GM18526 (cell line): Measurements from ENCODE around the gene KLHDC4.

Experiments used
- POLR2A ChIP-seq: IDR thresholded peaks from 3 replicates; pipeline ENCODE4 v1.6.1; 2011; ENCODE audit not compliant: insufficient read length; ENCODE audit errors: extremely low read depth

KLHDC4 gene

GRCh38 chr16:87765776-87766484 lies at the start of gene KLHDC4:
KLHDC4 (minus strand) TSS chr16:87765986; CDS start chr16:87765890, 96 bp downstream.
- peak; percentile 84 for TF ChIP-seq POLR2A

- no peak for TF ChIP-seq POLR2A
Measured at GRCh38 chr16:87815567-87815966, 49.8 kb upstream of the KLHDC4 start.

- TF ChIP-seq POLR2A: no peak
Measured at GRCh38 chr16:87812200-87812656, 46.4 kb upstream of the KLHDC4 start.

GRCh38 chr16:87809150-87809902 lies 43.5 kb upstream of the KLHDC4 start:
- TF ChIP-seq POLR2A: peak; percentile 36

- no peak for TF ChIP-seq POLR2A
Measured at GRCh38 chr16:87808108-87808507, 42.3 kb upstream of the KLHDC4 start.

- TF ChIP-seq POLR2A: no peak
Measured at GRCh38 chr16:87806641-87807546, 41.1 kb upstream of the KLHDC4 start.

- no peak for TF ChIP-seq POLR2A
Measured at GRCh38 chr16:87806261-87806640, 40.5 kb upstream of the KLHDC4 start.

GRCh38 chr16:87803385-87803784 lies 37.6 kb upstream of the KLHDC4 start:
- no peak for TF ChIP-seq POLR2A

- no peak for TF ChIP-seq POLR2A
Measured at GRCh38 chr16:87802670-87803069, 36.9 kb upstream of the KLHDC4 start.

- TF ChIP-seq POLR2A: no peak
Measured at GRCh38 chr16:87801679-87802259, 36.0 kb upstream of the KLHDC4 start.

GRCh38 chr16:87800497-87800896 lies 34.7 kb upstream of the KLHDC4 start:
- no peak for TF ChIP-seq POLR2A

- no peak for TF ChIP-seq POLR2A
Measured at GRCh38 chr16:87795336-87795735, 29.6 kb upstream of the KLHDC4 start.

GRCh38 chr16:87794485-87795078 lies 28.8 kb upstream of the KLHDC4 start:
- no peak for TF ChIP-seq POLR2A

- no peak for TF ChIP-seq POLR2A
Measured at GRCh38 chr16:87792205-87792565, 26.4 kb upstream of the KLHDC4 start.

- TF ChIP-seq POLR2A: no peak
Measured at GRCh38 chr16:87791295-87792204, 25.8 kb upstream of the KLHDC4 start.
